Neural cell (in vitro differentiated cells): ENCODE results near the gene DPP10. TPM values are rescaled to one million over a fixed set of nuclear protein-coding genes. Genes with fewer than 3 reads are reported as not detected.

Source experiments
- H2AFZ ChIP-seq: fragments of 200-600, 300-800 bp; sonication (generic), shearing (Covaris generic); 2 replicates; pipeline ENCODE4 v1.6.0; 2014; ENCODE audit warnings: low read depth, mild to moderate bottlenecking, antibody characterized with exemption, low read length, moderate library complexity
- H3F3A ChIP-seq: fragments of 200-600 bp; shearing (Covaris generic); 2 replicates; pipeline ENCODE4 v1.6.1; 2016; ENCODE audit warnings: mild to moderate bottlenecking, moderate library complexity, mixed read lengths, antibody characterized with exemption, low read length; ENCODE audit not compliant: insufficient read depth, poor library complexity, severe bottlenecking
- H3K27ac ChIP-seq: fragments of 200-600, 300-800 bp; sonication (generic), shearing (Covaris generic); 2 replicates; pipeline ENCODE4 v1.5.1; 2014; ENCODE audit warnings: mild to moderate bottlenecking, low read length, moderate library complexity
- H3K27me3 ChIP-seq: fragments of 300-800, 200-600 bp; sonication (generic), shearing (Covaris generic); 2 replicates; pipeline ENCODE4 v1.6.0; 2014; ENCODE audit warnings: mild to moderate bottlenecking, low read depth, low read length, moderate library complexity; ENCODE audit not compliant: insufficient read depth
- H3K36me3 ChIP-seq: fragments of 300-800, 200-600 bp; sonication (generic), shearing (Covaris generic); 2 replicates; pipeline ENCODE4 v1.5.1; 2014; ENCODE audit warnings: mild to moderate bottlenecking, antibody characterized with exemption, low read length, moderate library complexity; ENCODE audit not compliant: insufficient read depth
- H3K4me2 ChIP-seq: fragments of 300-800, 200-600 bp; sonication (generic), shearing (Covaris generic); 2 replicates; pipeline ENCODE4 v1.6.0; 2014; ENCODE audit warnings: mild to moderate bottlenecking, low read length
- H3K4me3 ChIP-seq: fragments of 300-800, 200-600 bp; sonication (generic), shearing (Covaris generic); 2 replicates; pipeline ENCODE4 v1.5.1; 2014; ENCODE audit warnings: mild to moderate bottlenecking, low read length, moderate library complexity
- H3K79me2 ChIP-seq: fragments of 200-600 bp; shearing (Covaris generic); replicated peaks from 2 replicates; pipeline ENCODE4 v1.6.0; 2014; ENCODE audit warnings: mild to moderate bottlenecking, low read length, moderate library complexity; ENCODE audit not compliant: insufficient read depth
- H3K9ac ChIP-seq: fragments of 300-800, 200-600 bp; sonication (generic), shearing (Covaris generic); 2 replicates; pipeline ENCODE4 v1.6.1; 2016; ENCODE audit warnings: mild to moderate bottlenecking, low read length, mixed read lengths
- H3K9me2 ChIP-seq: fragments of 200-600 bp; shearing (Covaris generic); 2 replicates; pipeline ENCODE4 v1.6.1; 2016; ENCODE audit warnings: mild to moderate bottlenecking, low read length, mixed read lengths; ENCODE audit not compliant: insufficient read depth
- H3K9me3 ChIP-seq: fragments of 200-600, 300-800 bp; sonication (generic), shearing (Covaris generic); 2 replicates; pipeline ENCODE4 v1.6.1; 2016; ENCODE audit warnings: mild to moderate bottlenecking, mixed run types, low read length, moderate library complexity, mixed read lengths
- H4K20me1 ChIP-seq: fragments of 200-600 bp; shearing (Covaris generic); 2 replicates; pipeline ENCODE4 v1.6.1; 2016; ENCODE audit warnings: mild to moderate bottlenecking, mixed run types; ENCODE audit not compliant: insufficient read depth
- EP300 ChIP-seq: fragments of 450-650 bp; conservative IDR thresholded peaks from 2 replicates; pipeline ENCODE4 v1.6.1; 2014; ENCODE audit warnings: antibody characterized with exemption, mild to moderate bottlenecking, moderate library complexity; ENCODE audit not compliant: poor library complexity, severe bottlenecking
- EZH2 ChIP-seq: fragments of 200-600, 300-800 bp; shearing (Covaris generic), sonication (generic); IDR thresholded peaks from 2 replicates; pipeline ENCODE4 v1.6.1; 2014; ENCODE audit warnings: antibody characterized with exemption, low read length, borderline replicate concordance, mild to moderate bottlenecking; ENCODE audit not compliant: insufficient read depth, poor library complexity, severe bottlenecking
- RAD21 ChIP-seq: fragments of 450-650 bp; conservative IDR thresholded peaks from 2 replicates; pipeline ENCODE4 v1.6.1; 2014; ENCODE audit warnings: antibody characterized with exemption, mild to moderate bottlenecking, moderate library complexity
- SMC3 ChIP-seq: fragments of 450-650 bp; conservative IDR thresholded peaks from 2 replicates; pipeline ENCODE4 v1.6.1; 2014; ENCODE audit warnings: antibody characterized with exemption, mild to moderate bottlenecking, moderate library complexity; ENCODE audit not compliant: poor library complexity
- polyA plus RNA-seq: library from polyadenylated mRNA; depleted of rRNA; stranded (reverse); fragments of >200 nt; gene quantifications from 2 replicates; pipeline ENCODE4 v1.2.3, GENCODE V29; 2014
- TF ChIP-seq, protein P1 (sequence below): fragments of 450-650 bp; IDR thresholded peaks from 2 replicates; pipeline ENCODE4 v1.5.1; 2014; ENCODE audit warnings: antibody characterized with exemption, mild to moderate bottlenecking, moderate library complexity; ENCODE audit not compliant: poor library complexity, severe bottlenecking
- TF ChIP-seq, protein P2 (sequence below): IDR thresholded peaks from 2 replicates; pipeline ENCODE4 v1.6.1; 2012; ENCODE audit warnings: borderline replicate concordance

DPP10 gene
- polyA plus RNA-seq, 1 donor from 2014 or later, result 13.9 TPM

DNA sequence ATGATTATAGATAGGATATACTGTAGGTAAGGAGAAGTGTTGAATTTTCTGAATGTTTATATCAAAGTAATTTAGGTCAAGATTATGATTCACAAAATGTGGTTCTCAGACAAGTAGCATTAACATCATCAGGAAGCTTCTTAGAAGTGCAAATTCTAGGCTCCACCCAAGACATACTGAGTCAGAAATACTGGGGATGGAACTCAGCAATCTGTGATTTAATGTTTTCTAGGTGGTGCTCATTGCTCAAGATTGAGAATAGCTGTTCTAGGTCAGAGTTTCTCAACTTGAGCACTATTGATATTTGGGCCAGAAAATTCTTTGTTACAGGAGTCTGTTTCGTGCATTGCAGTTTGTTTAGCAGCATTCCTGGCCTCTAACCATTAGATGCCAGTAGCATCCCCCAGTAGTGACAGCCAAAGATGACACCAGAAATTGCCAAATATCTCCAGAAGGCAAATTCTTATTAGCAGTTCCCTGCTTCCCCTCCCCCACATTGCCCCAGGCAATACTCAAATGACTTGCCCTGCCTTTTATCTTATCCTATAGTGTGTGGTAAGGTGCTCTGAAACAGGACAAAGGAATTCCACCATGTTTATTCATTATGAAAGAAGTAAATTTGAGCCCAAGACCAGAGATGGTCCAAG is 1001.2 kb downstream of the DPP10 start:
- H3F3A ChIP-seq, result no peaks in the 10 kb centered on the region
- H3K79me2 ChIP-seq, result no peaks in the 10 kb centered on the region
- no peaks in the 10 kb centered on the region for H3K36me3 ChIP-seq
- no peaks in the 10 kb centered on the region for H4K20me1 ChIP-seq
- no peak overlapping the region for H3K4me3 ChIP-seq
- H3K27me3 ChIP-seq, result no peaks in the 10 kb centered on the region
- no peaks in the 10 kb centered on the region for H3K9me2 ChIP-seq
- H3K4me2 ChIP-seq, result no peak overlapping the region
- no peaks in the 10 kb centered on the region for H3K9me3 ChIP-seq
- no peak overlapping the region for H3K9ac ChIP-seq
- H3K27ac ChIP-seq, result no peak overlapping the region
- H2AFZ ChIP-seq, result no peak overlapping the region
- TF ChIP-seq EZH2 (no peak), RAD21 (no peak), EP300 (no peak)
- TF ChIP-seq, protein P1, sequence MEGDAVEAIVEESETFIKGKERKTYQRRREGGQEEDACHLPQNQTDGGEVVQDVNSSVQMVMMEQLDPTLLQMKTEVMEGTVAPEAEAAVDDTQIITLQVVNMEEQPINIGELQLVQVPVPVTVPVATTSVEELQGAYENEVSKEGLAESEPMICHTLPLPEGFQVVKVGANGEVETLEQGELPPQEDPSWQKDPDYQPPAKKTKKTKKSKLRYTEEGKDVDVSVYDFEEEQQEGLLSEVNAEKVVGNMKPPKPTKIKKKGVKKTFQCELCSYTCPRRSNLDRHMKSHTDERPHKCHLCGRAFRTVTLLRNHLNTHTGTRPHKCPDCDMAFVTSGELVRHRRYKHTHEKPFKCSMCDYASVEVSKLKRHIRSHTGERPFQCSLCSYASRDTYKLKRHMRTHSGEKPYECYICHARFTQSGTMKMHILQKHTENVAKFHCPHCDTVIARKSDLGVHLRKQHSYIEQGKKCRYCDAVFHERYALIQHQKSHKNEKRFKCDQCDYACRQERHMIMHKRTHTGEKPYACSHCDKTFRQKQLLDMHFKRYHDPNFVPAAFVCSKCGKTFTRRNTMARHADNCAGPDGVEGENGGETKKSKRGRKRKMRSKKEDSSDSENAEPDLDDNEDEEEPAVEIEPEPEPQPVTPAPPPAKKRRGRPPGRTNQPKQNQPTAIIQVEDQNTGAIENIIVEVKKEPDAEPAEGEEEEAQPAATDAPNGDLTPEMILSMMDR, result no peak
- TF ChIP-seq, protein P2, sequence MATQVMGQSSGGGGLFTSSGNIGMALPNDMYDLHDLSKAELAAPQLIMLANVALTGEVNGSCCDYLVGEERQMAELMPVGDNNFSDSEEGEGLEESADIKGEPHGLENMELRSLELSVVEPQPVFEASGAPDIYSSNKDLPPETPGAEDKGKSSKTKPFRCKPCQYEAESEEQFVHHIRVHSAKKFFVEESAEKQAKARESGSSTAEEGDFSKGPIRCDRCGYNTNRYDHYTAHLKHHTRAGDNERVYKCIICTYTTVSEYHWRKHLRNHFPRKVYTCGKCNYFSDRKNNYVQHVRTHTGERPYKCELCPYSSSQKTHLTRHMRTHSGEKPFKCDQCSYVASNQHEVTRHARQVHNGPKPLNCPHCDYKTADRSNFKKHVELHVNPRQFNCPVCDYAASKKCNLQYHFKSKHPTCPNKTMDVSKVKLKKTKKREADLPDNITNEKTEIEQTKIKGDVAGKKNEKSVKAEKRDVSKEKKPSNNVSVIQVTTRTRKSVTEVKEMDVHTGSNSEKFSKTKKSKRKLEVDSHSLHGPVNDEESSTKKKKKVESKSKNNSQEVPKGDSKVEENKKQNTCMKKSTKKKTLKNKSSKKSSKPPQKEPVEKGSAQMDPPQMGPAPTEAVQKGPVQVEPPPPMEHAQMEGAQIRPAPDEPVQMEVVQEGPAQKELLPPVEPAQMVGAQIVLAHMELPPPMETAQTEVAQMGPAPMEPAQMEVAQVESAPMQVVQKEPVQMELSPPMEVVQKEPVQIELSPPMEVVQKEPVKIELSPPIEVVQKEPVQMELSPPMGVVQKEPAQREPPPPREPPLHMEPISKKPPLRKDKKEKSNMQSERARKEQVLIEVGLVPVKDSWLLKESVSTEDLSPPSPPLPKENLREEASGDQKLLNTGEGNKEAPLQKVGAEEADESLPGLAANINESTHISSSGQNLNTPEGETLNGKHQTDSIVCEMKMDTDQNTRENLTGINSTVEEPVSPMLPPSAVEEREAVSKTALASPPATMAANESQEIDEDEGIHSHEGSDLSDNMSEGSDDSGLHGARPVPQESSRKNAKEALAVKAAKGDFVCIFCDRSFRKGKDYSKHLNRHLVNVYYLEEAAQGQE, result no peak

DNA sequence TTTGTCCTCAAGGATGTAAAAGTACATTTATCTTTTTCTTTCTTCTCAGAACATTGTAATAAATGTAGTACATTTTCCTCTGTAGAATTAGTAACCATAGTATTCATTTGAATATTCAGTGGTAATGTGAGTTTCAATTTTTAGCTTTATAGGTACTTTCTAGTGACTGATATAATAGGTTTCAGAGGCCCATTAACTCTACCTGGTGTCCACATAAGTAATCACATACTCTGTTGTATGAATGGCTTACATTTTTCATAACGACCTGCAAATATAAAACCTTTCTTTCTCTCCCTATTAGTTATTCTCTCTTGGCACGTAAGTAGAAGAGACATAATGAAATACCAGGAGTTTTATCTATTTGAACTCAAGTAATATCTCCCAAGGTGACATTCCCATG is 1017.6 kb downstream of the DPP10 start:
- Histone ChIP-seq H3K36me3 (no peaks in the 10 kb centered on the region), H3K4me2 (no peak overlapping the region), H3K79me2 (no peaks in the 10 kb centered on the region), H3K27ac (no peak overlapping the region), H2AFZ (no peak overlapping the region), H3K4me3 (no peak overlapping the region), H3K9me2 (no peaks in the 10 kb centered on the region), H3K9me3 (no peaks in the 10 kb centered on the region), H4K20me1 (no peaks in the 10 kb centered on the region), H3K27me3 (no peaks in the 10 kb centered on the region), H3F3A (no peaks in the 10 kb centered on the region), H3K9ac (no peak overlapping the region)
- TF ChIP-seq EZH2 (no peak), EP300 (no peak), RAD21 (no peak), SMC3 (no peak)
- TF ChIP-seq, protein P1, result no peak
